Activated B cell treated with CpG ODN at 0.5 μM for 24 hours (primary cell): ENCODE results near the gene PKP3. TPM values are rescaled to one million over a fixed set of nuclear protein-coding genes. Genes with fewer than 3 reads are reported as not detected.

Experiments used
- ATAC-seq: fragments of 200-7000 bp; cut with Tn5 transposase; one replicate; pipeline ENCODE4 v1.10.0; 2021; ENCODE audit warnings: low read depth, mild to moderate bottlenecking, moderate library complexity
- CTCF ChIA-PET: fragments of 350-600 bp; sonication (Branson Sonifier 250); formaldehyde crosslinking; loops from one replicate; lab custom pipeline; 2021; ENCODE audit warnings: antibody characterized with exemption; lab: Charles Lee
- POLR2A ChIA-PET: fragments of 350-600 bp; sonication (Branson Sonifier 250); formaldehyde crosslinking; loops from one replicate; lab custom pipeline; 2021; ENCODE audit warnings: antibody characterized with exemption; lab: Charles Lee
- DNase-seq: peaks from one replicate; pipeline ENCODE4 v3.0.0; 2022
- H3K27ac Mint-ChIP-seq: one replicate; pipeline ENCODE4 v1.8.0; 2020; ENCODE audit warnings: mixed read lengths
- H3K27me3 Mint-ChIP-seq: one replicate; pipeline ENCODE4 v1.8.0; 2021; ENCODE audit warnings: mixed read lengths
- H3K36me3 Mint-ChIP-seq: one replicate; pipeline ENCODE4 v1.8.0; 2021; ENCODE audit warnings: low read depth, mixed read lengths
- H3K4me1 Mint-ChIP-seq: one replicate; pipeline ENCODE4 v1.8.0; 2021; ENCODE audit warnings: mixed read lengths
- H3K4me3 Mint-ChIP-seq: one replicate; pipeline ENCODE4 v1.8.0; 2020; ENCODE audit warnings: mild to moderate bottlenecking, mixed read lengths
- H3K9me3 Mint-ChIP-seq: one replicate; pipeline ENCODE4 v1.8.0; 2020; ENCODE audit warnings: mixed read lengths
- intact Hi-C: fragments of 100-400 bp; cut with micrococcal nuclease; formaldehyde crosslinking; loops from one replicate; pipeline ENCODE4 v1.15.1; 2024
- total RNA-seq: library from RNA; stranded (reverse); gene quantifications from 2 replicates; pipeline ENCODE4 v1.2.3, GENCODE V29; 2022
- TF ChIP-seq, protein P1 (sequence below): fragments of 200-600 bp; IDR thresholded peaks from one replicate; pipeline ENCODE4 v1.8.0; 2022; ENCODE audit warnings: antibody characterized with exemption, mild to moderate bottlenecking

Gene PKP3
- total RNA-seq, 1 donor from 2014 or later: 0.18 TPM

DNA sequence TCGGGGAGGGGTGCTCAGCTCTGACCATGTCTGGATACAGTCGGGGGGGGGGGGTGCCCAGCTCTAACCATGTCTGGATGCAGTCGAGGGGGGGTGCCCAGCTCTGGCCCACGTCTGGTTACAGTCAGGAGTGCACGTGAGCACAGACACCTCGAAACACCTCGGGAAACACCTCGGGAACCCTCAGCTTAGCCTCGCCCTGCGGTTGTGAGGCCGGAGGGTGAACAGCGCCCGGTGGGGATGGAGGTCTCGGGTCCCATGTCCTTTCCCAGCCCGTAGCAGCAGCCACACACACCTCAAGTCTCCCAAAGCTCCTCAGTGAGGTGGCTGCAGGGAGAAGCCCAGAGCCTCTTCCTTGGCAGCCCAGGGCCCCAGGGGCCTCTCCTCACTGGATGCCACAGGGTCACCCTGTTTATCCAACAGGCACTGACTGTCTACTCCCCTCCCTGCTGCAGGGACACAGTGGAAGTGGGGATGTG lies 18.7 kb downstream of the PKP3 start:
- POLR2A ChIA-PET: no interaction called here
- Mint-ChIP-seq H3K4me1 (peaks cover 33% of the 10 kb centered on the region), H3K27ac (no peak overlapping the region), H3K36me3 (no peaks in the 10 kb centered on the region), H3K9me3 (no peaks in the 10 kb centered on the region), H3K27me3 (no peaks in the 10 kb centered on the region), H3K4me3 (no peak overlapping the region)
- intact Hi-C loops: no loop called here
- TF ChIP-seq, protein P1, sequence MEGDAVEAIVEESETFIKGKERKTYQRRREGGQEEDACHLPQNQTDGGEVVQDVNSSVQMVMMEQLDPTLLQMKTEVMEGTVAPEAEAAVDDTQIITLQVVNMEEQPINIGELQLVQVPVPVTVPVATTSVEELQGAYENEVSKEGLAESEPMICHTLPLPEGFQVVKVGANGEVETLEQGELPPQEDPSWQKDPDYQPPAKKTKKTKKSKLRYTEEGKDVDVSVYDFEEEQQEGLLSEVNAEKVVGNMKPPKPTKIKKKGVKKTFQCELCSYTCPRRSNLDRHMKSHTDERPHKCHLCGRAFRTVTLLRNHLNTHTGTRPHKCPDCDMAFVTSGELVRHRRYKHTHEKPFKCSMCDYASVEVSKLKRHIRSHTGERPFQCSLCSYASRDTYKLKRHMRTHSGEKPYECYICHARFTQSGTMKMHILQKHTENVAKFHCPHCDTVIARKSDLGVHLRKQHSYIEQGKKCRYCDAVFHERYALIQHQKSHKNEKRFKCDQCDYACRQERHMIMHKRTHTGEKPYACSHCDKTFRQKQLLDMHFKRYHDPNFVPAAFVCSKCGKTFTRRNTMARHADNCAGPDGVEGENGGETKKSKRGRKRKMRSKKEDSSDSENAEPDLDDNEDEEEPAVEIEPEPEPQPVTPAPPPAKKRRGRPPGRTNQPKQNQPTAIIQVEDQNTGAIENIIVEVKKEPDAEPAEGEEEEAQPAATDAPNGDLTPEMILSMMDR: no peak
- CTCF ChIA-PET: no interaction called here
- ATAC-seq (no peak), DNase-seq (no peak)

DNA sequence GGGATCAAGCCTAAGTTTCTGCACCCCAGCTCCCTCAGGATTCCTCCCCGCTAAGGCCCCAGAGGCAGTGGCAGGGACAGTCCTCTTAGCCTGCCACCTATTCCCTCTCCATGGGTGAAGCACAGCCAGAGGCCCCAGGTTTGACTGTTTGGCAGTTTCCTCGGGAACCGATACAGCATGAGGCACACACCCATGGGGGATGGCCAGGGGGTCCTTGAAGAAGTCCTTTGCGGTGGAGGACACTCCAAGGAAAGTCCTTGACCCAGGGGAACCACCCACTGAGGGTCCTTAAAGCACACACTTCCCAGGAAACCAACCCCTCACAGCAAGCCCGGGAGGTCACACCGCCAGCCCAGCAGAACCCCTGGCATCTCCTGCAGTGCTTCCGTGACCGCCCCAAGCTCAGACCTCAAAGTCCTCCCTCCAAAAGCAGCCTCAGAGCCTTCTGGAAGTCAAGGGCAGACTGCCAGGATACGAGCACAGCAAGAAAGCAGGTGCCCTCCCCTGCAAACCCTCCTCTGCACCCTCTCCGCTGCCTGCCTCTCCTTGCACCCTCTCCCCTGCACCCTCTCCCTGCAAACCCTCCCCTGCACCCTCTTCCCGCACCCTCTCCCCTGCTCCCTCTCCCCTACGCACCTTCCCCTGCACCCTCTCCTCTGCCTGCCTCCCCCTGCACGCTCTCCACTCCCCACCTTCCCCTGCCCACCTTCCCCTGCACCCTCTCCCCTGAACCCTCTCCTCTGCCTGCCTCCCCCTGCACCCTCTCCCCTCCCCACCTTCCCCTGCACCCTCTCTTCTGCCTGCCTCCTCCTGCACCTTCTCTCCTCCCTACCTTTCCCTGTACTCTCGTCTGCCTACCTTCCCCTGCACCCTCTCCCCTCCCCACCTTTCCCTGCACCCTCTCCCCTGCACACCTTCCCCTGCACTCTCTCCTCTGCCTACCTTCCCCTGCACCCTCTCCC lies 19.4 kb downstream of the PKP3 start:
- Mint-ChIP-seq H3K9me3 (no peaks in the 10 kb centered on the region), H3K27me3 (no peaks in the 10 kb centered on the region), H3K36me3 (no peaks in the 10 kb centered on the region), H3K4me3 (no peak overlapping the region), H3K27ac (no peak overlapping the region), H3K4me1 (peaks cover 32% of the 10 kb centered on the region)
- intact Hi-C loops: loop anchor here (2.0 kb wide), 1 partner anchor 93 kb away; the partner anchor contains the start of gene RNH1
- DNase-seq: no peak
- TF ChIP-seq, protein P1: no peak
- CTCF ChIA-PET: no interaction called here
- POLR2A ChIA-PET: interaction anchor here (1.7 kb wide), 1 partner anchor 7 kb away, joined by 4 read pairs; no protein-coding TSS in a partner anchor
- no peak for ATAC-seq

DNA sequence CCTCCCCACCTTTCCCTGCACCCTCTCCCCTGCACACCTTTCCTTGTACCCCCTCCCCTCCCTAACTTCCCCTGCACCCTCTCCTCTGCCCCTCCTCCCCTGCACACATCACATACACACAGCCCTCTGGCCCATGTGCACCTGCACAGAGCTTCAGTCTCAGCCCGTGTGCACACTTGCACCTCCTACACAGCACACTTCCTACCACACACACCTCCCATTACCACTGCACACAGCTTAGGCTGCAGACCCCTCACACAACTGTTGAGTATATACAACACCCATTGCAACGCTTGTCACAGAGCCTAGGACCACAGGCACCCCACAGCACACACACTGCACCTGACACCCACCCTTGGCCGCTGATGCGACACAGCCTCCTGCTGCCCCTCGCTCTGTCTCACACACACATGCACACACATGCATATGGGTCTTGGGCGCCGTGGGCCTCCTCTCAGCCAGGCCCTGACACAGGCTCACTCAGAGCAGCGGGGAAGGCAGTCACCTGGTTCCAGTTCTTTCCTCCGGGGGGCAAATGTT lies 20.4 kb downstream of the PKP3 start:
- peaks cover 32% of the 10 kb centered on the region for H3K4me1 Mint-ChIP-seq
- no peaks in the 10 kb centered on the region for H3K9me3 Mint-ChIP-seq
- no peaks in the 10 kb centered on the region for H3K36me3 Mint-ChIP-seq
- POLR2A ChIA-PET: interaction anchor here (0.6 to 3.2 kb wide), 10 partner anchors 8 to 897 kb away, joined by 3 to 41 read pairs (median 4); partner anchors contain the start of genes BET1L, PSMD13, PTDSS2 and RIC8A
- DNase-seq (no peak), ATAC-seq (peak; percentile 35)
- intact Hi-C loops: loop anchor here (2.0 kb wide), 1 partner anchor 92 kb away; the partner anchor contains the start of gene RNH1
- no peaks in the 10 kb centered on the region for H3K27me3 Mint-ChIP-seq
- CTCF ChIA-PET: no interaction called here
- peak overlapping the region; percentile 69 for H3K27ac Mint-ChIP-seq
- H3K4me3 Mint-ChIP-seq: peak overlapping the region; percentile 81
- TF ChIP-seq, protein P1: no peak

DNA sequence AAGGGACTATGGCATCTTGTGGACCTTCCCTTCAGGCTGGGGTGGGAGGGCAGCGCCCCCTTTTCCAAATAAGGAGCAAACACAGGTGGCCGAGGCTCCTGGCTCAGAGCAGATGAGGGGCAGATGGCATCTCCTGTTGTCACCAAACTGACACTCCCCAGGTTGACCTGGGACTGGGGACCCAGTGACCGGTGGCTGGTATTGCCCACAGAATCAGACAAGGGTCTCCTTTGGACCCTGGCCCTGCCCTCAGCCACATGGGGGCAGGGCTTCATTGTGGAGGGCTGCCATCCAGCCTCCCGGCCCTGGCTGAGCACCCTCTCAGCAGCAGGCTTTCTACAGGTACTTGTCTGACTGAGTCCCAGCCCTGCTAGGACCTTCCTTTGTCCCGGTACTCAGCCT lies 21.6 kb downstream of the PKP3 start:
- H3K4me3 Mint-ChIP-seq: peak overlapping the region; percentile 79
- POLR2A ChIA-PET: interaction anchor here (1.1 to 3.2 kb wide), 5 partner anchors 8 to 209 kb away, joined by 3 to 41 read pairs (median 4); partner anchors contain the start of genes BET1L, PTDSS2 and RIC8A
- CTCF ChIA-PET: interaction anchor here (1.5 kb wide), 1 partner anchor 9 kb away, joined by 5 read pairs; no protein-coding TSS in a partner anchor
- H3K4me1 Mint-ChIP-seq: peaks cover 32% of the 10 kb centered on the region
- intact Hi-C loops: loop anchor here (1.0 to 2.0 kb wide), 3 partner anchors 8 to 91 kb away; partner anchors contain the start of gene RNH1
- TF ChIP-seq, protein P1: no peak
- H3K27ac Mint-ChIP-seq: peak overlapping the region; percentile 56
- H3K9me3 Mint-ChIP-seq: no peaks in the 10 kb centered on the region
- ATAC-seq (no peak), DNase-seq (no peak)
- no peaks in the 10 kb centered on the region for H3K36me3 Mint-ChIP-seq
- no peaks in the 10 kb centered on the region for H3K27me3 Mint-ChIP-seq
